SU-DHL-6 (cell line): ENCODE results near the gene ITGA8.

ENCODE experiments used
- CTCF ChIP-seq: fragments of 200-600 bp; sonication (generic); IDR thresholded peaks from one replicate; pipeline ENCODE4 v1.5.1; 2017; ENCODE audit warnings: antibody characterized with exemption, mild to moderate bottlenecking, low read length, moderate library complexity; ENCODE audit not compliant: insufficient read depth, poor library complexity, severe bottlenecking
- EZH2phosphoT487 ChIP-seq: fragments of 200-600 bp; sonication (generic), shearing (Covaris generic); conservative IDR thresholded peaks from 2 replicates; pipeline ENCODE4 v1.6.1; 2018; ENCODE audit warnings: mild to moderate bottlenecking, antibody characterized with exemption, low read length, moderate library complexity, mixed read lengths

GRCh38 chr10:15715619-15716227, 4.0 kb downstream of the ITGA8 start:
- TF ChIP-seq CTCF (no peak), EZH2phosphoT487 (no peak)
